ENCODE results near the gene CCT6A.
"Not testable (repeated sequence)": the region's sequence is repeated elsewhere in the genome, so short reads cannot be mapped to it uniquely, and the experiment has no call there.

The CCT6A gene

GRCh38 chr7:56097700-56098099 is 46.1 kb downstream of the CCT6A start:
- ChIA-PET CTCF (interaction anchor here (2.4 kb wide), 1 partner anchor 24 kb away, joined by 10 read pairs; no protein-coding TSS in a partner anchor), POLR2A (no interaction called here)
- no peak overlapping the region for H3K4me3 ChIP-seq (ENCODE audit: low read depth, low read length)
- no peak for TF ChIP-seq CTCF (IDR thresholded peaks at IDR 0.05; ENCODE audit: insufficient read depth, low read length, missing control alignments)
- DNase-seq (ENCODE audit: low read depth, low spot score): peak; percentile 21

GRCh38 chr7:56098187-56099008 is 46.8 kb downstream of the CCT6A start:
- POLR2A ChIA-PET; DNase-seq (ENCODE audit: low read depth, low spot score); H3K4me3 ChIP-seq (ENCODE audit: low read depth, low read length): not testable (repeated sequence)
- CTCF ChIA-PET: interaction anchor here (2.4 kb wide), 1 partner anchor 24 kb away, joined by 10 read pairs; no protein-coding TSS in a partner anchor

- no peak for DNase-seq (ENCODE audit: low read depth, low spot score)
- ChIA-PET POLR2A (no interaction called here), CTCF (interaction anchor here (2.4 kb wide), 1 partner anchor 26 kb away, joined by 10 read pairs; no protein-coding TSS in a partner anchor)
- H3K4me3 ChIP-seq (ENCODE audit: low read depth, low read length): no peak overlapping the region
- TF ChIP-seq CTCF (IDR thresholded peaks at IDR 0.05; ENCODE audit: insufficient read depth, low read length, missing control alignments): no peak
Observed at GRCh38 chr7:56099653-56100052, 48.1 kb downstream of the CCT6A start.

- CTCF ChIA-PET: interaction anchor here (1.2 to 1.3 kb wide), 2 partner anchors 11 to 139 kb away, joined by 3 read pairs; partner anchors contain the start of genes NIPSNAP2 and PHKG1
- DNase-seq (ENCODE audit: low read depth, low spot score); H3K4me3 ChIP-seq (ENCODE audit: low read depth, low read length): not testable (repeated sequence)
- POLR2A ChIA-PET: interaction anchor here (0.7 kb wide), 1 partner anchor 740 kb away, joined by 3 read pairs; no protein-coding TSS in a partner anchor
Observed at GRCh38 chr7:56104138-56104537, 52.6 kb downstream of the CCT6A start.

- no peak for TF ChIP-seq CTCF (IDR thresholded peaks at IDR 0.05; ENCODE audit: insufficient read depth, low read length, missing control alignments)
- H3K4me3 ChIP-seq (ENCODE audit: low read depth, low read length): peak overlapping the region; percentile 93
- ChIA-PET CTCF (interaction anchor here (1.3 kb wide), 1 partner anchor 31 kb away, joined by 5 read pairs; no protein-coding TSS in a partner anchor), POLR2A (no interaction called here)
- peak; percentile 41 for DNase-seq (ENCODE audit: low read depth, low spot score)
Observed at GRCh38 chr7:56105508-56105907, 53.9 kb downstream of the CCT6A start.

GRCh38 chr7:56106108-56107073 is 54.8 kb downstream of the CCT6A start, which contains the start of gene CHCHD2:
CHCHD2 (minus strand) TSS chr7:56106476; CDS start chr7:56106413, 63 bp downstream.
- ChIA-PET CTCF (interaction anchor here (1.3 kb wide), 1 partner anchor 32 kb away, joined by 5 read pairs; no protein-coding TSS in a partner anchor), POLR2A (interaction anchor here (0.6 kb wide), 1 partner anchor 600 kb away, joined by 3 read pairs; no protein-coding TSS in a partner anchor)
- H3K4me3 ChIP-seq (ENCODE audit: low read depth, low read length): peak within 1 kb of the TSS; percentile 93

More at GRCh38 chr7:56106108-56107073, 54.8 kb downstream of the CCT6A start, which contains the start of gene CHCHD2:
- no peak for TF ChIP-seq CTCF (IDR thresholded peaks at IDR 0.05; ENCODE audit: insufficient read depth, low read length, missing control alignments)
- DNase-seq (ENCODE audit: low read depth, low spot score): peak; percentile 93
